B cell (primary cell): ENCODE measurements around the gene CENPP. TPM values are rescaled to one million over a fixed set of nuclear protein-coding genes. Genes with fewer than 3 reads are reported as not detected.

Experiments used
- ATAC-seq: fragments of 200-7000 bp; cut with Tn5 transposase; one replicate; pipeline ENCODE4 v1.10.0; 2021; ENCODE audit warnings: low read depth, mild to moderate bottlenecking, moderate number of reproducible peaks, moderate library complexity
- CTCF ChIA-PET: fragments of 350-600 bp; sonication (Branson Sonifier 250); formaldehyde crosslinking; loops from one replicate; lab custom pipeline; 2021; ENCODE audit warnings: antibody characterized with exemption, inconsistent platforms; lab: Charles Lee
- POLR2A ChIA-PET: fragments of 350-600 bp; sonication (Branson Sonifier 250); formaldehyde crosslinking; loops from one replicate; lab custom pipeline; 2021; ENCODE audit warnings: antibody characterized with exemption; lab: Charles Lee
- DNase-seq: peaks from one replicate; pipeline ENCODE4 v3.0.0; 2013
- H2AFZ ChIP-seq: 2 replicates; pipeline ENCODE4 v1.6.1; 2012; ENCODE audit warnings: mild to moderate bottlenecking, low read depth, low read length; ENCODE audit not compliant: insufficient read depth, poor library complexity, severe bottlenecking
- H3K27ac ChIP-seq, 2 donors: 1 replicate in 1 of 2; 2 replicates in 1 of 2; pipeline ENCODE4 v1.5.1; 2012 to 2013; ENCODE audit warnings: low read length in 2 of 2, mild to moderate bottlenecking in 2 of 2, moderate library complexity in 1 of 2
- H3K27me3 ChIP-seq, 4 experiments: fragments of 200-600 bp in 1 of 4; sonication (generic) in 1 of 4; replicated peaks in 1 of 4; 1 replicate in 2 of 4; 2 replicates in 2 of 4; pipeline versions ENCODE4 v1.6.1 to v1.7.0; 2013 to 2016; ENCODE audit warnings: low read length in 3 of 4, mild to moderate bottlenecking in 2 of 4, mixed read lengths in 1 of 4, moderate library complexity in 1 of 4; ENCODE audit not compliant: insufficient read depth in 4 of 4, control insufficient read depth in 3 of 4; ENCODE audit errors: control extremely low read depth in 1 of 4
- H3K36me3 ChIP-seq, 2 experiments: replicated peaks in 1 of 2; 1 replicate in 1 of 2; 2 replicates in 1 of 2; pipeline versions ENCODE4 v1.6.1 to v1.7.1; 2013; ENCODE audit warnings: low read length in 1 of 2; ENCODE audit not compliant: insufficient read depth in 2 of 2, control insufficient read depth in 1 of 2; ENCODE audit errors: control extremely low read depth in 1 of 2, extremely low read depth in 1 of 2
- H3K4me1 ChIP-seq, 2 donors: fragments of 200-600 bp in 1 of 2; sonication (generic) in 1 of 2; 1 replicate in 1 of 2; 2 replicates in 1 of 2; pipeline versions ENCODE4 v1.5.1 to v1.6.1; 2013 to 2017; ENCODE audit warnings: low read length in 2 of 2; ENCODE audit not compliant: control insufficient read depth in 2 of 2, insufficient read depth in 2 of 2
- H3K4me2 ChIP-seq: replicated peaks from 2 replicates; pipeline ENCODE3; 2012; ENCODE audit warnings: mild to moderate bottlenecking, low read depth, low read length; ENCODE audit not compliant: poor library complexity, severe bottlenecking
- H3K4me3 ChIP-seq, 5 experiments: fragments of 200-600 bp in 1 of 5; sonication (generic) in 1 of 5; 1 replicate in 3 of 5; 2 replicates in 2 of 5; pipeline versions ENCODE4 v1.5.1 to v1.7.0; 2011 to 2016; ENCODE audit warnings: low read length in 4 of 5, mild to moderate bottlenecking in 4 of 5, low read depth in 2 of 5, control low read depth in 1 of 5, moderate library complexity in 1 of 5; ENCODE audit not compliant: insufficient read depth in 1 of 5; ENCODE audit errors: control extremely low read depth in 1 of 5, extremely low read depth in 1 of 5
- H3K79me2 ChIP-seq: fragments of 200-600 bp; sonication (generic); one replicate; pipeline ENCODE4 v1.6.0; 2016; ENCODE audit warnings: low read length; ENCODE audit not compliant: control insufficient read depth, insufficient read depth
- H3K9ac ChIP-seq: fragments of 200-600 bp; sonication (generic); 2 replicates; pipeline ENCODE4 v1.6.1; 2017; ENCODE audit warnings: mild to moderate bottlenecking, low read length, moderate library complexity
- H3K9me3 ChIP-seq, 3 donors: one replicate each; pipeline versions ENCODE4 v1.6.1 to v1.7.1; 2013; ENCODE audit warnings: low read length in 2 of 3; ENCODE audit not compliant: control insufficient read depth in 2 of 3, insufficient read depth in 1 of 3; ENCODE audit errors: control extremely low read depth in 1 of 3
- H4K20me1 ChIP-seq: 2 replicates; pipeline ENCODE4 v1.6.0; 2012; ENCODE audit warnings: mild to moderate bottlenecking, low read length; ENCODE audit not compliant: insufficient read depth, control insufficient read depth, poor library complexity, severe bottlenecking
- H3K27ac Mint-ChIP-seq: one replicate; pipeline ENCODE4 v1.8.0; 2021; ENCODE audit warnings: mixed read lengths
- H3K27me3 Mint-ChIP-seq: one replicate; pipeline ENCODE4 v1.8.0; 2021; ENCODE audit warnings: mixed read lengths
- H3K4me1 Mint-ChIP-seq: one replicate; pipeline ENCODE4 v1.8.0; 2021; ENCODE audit warnings: mixed read lengths
- H3K4me3 Mint-ChIP-seq: one replicate; pipeline ENCODE4 v1.8.0; 2021; ENCODE audit warnings: mixed read lengths
- H3K9me3 Mint-ChIP-seq: one replicate; pipeline ENCODE4 v1.8.0; 2022; ENCODE audit warnings: mixed read lengths; ENCODE audit not compliant: insufficient read depth
- CTCF ChIP-seq: fragments of 200-600 bp; IDR thresholded peaks from one replicate; pipeline ENCODE4 v1.8.0; 2022; ENCODE audit warnings: antibody characterized with exemption, mild to moderate bottlenecking
- EZH2 ChIP-seq: IDR thresholded peaks from 2 replicates; pipeline ENCODE4 v1.6.1; 2012; ENCODE audit warnings: borderline replicate concordance, low read depth, mild to moderate bottlenecking, moderate library complexity, low read length; ENCODE audit not compliant: insufficient read depth, poor library complexity, severe bottlenecking
- WGBS: methylation state at CpG from one replicate; pipeline ENCODE4 v1.1.5; 2013; ENCODE audit warnings: missing lambda C conversion rate; ENCODE audit not compliant: insufficient coverage; 5-methylcytosine and 5-hydroxymethylcytosine counted together
- intact Hi-C: fragments of 100-400 bp; cut with micrococcal nuclease; formaldehyde crosslinking; loops from one replicate; pipeline ENCODE4 v1.10.0; 2022
- polyA plus RNA-seq: library from polyadenylated mRNA; depleted of rRNA; stranded (reverse); fragments of >200 nt; gene quantifications from 2 replicates; pipeline ENCODE4 v1.2.3, GENCODE V29; 2012
- total RNA-seq, 2 donors: library from RNA; stranded (reverse); fragments of 120-200 nt in 1 of 2; gene quantifications; 1 replicate in 1 of 2; 2 replicates in 1 of 2; pipeline versions ENCODE4 v1.2.3 to v1.2.4, GENCODE V29; 2013 to 2022

CENPP gene
- total and polyA plus RNA-seq, 2 donors (not counting 1 experiment from before 2014, with no cell fraction given) = 1.4 to 6.2 TPM

- H3K4me3 Mint-ChIP-seq = no peak overlapping the region
- H3K36me3 ChIP-seq = no peaks in the 10 kb centered on the region
- no peaks in the 10 kb centered on the region for H3K4me1 Mint-ChIP-seq
- H3K27me3 ChIP-seq = no peaks in the 10 kb centered on the region
- H3K27ac ChIP-seq = no peak overlapping the region
- H3K4me3 ChIP-seq = no peak overlapping the region
- no peaks in the 10 kb centered on the region for H3K27me3 Mint-ChIP-seq
- ChIA-PET CTCF (no interaction called here), POLR2A (no interaction called here)
- H4K20me1 ChIP-seq = no peaks in the 10 kb centered on the region
- ATAC-seq (no peak), DNase-seq (no peak)
- peaks cover 2% of the 10 kb centered on the region for H3K9me3 Mint-ChIP-seq
- H3K27ac Mint-ChIP-seq = no peak overlapping the region
- H2AFZ ChIP-seq = no peak overlapping the region
- H3K4me2 ChIP-seq = no peak overlapping the region
- peaks cover 4% of the 10 kb centered on the region for H3K79me2 ChIP-seq
- no peaks in the 10 kb centered on the region for H3K4me1 ChIP-seq
- 100% methylated on average over 1 of the region's 2 CpGs for WGBS
- H3K9me3 ChIP-seq = peaks cover 1 to 21% (median 6%) of the 10 kb centered on the region in 3 donors
- TF ChIP-seq EZH2 (no peak), CTCF (no peak)
- H3K9ac ChIP-seq = no peak overlapping the region
- intact Hi-C loops = no loop called here
Measured at GRCh38 chr9:92373167-92373566, 47.4 kb downstream of the CENPP start.

GRCh38 chr9:92377876-92378275, 52.1 kb downstream of the CENPP start:
- DNase-seq = no peak
- ChIA-PET POLR2A (no interaction called here), CTCF (no interaction called here)
- Histone ChIP-seq H3K79me2 (peaks cover 4% of the 10 kb centered on the region), H2AFZ (no peak overlapping the region), H3K27me3 (no peaks in the 10 kb centered on the region), H4K20me1 (no peaks in the 10 kb centered on the region), H3K36me3 (no peaks in the 10 kb centered on the region), H3K4me2 (no peak overlapping the region), H3K9me3 (peaks cover 0 to 17% (median 6%) of the 10 kb centered on the region in 3 donors), H3K4me3 (no peak overlapping the region), H3K4me1 (no peaks in the 10 kb centered on the region), H3K9ac (no peak overlapping the region), H3K27ac (no peak overlapping the region)
- H3K27ac Mint-ChIP-seq = no peak overlapping the region
- TF ChIP-seq CTCF (no peak), EZH2 (no peak)
- ATAC-seq = no peak
- WGBS = no CpG with 5 or more reads among the region's 2 CpGs
- no peaks in the 10 kb centered on the region for H3K27me3 Mint-ChIP-seq
- peaks cover 2% of the 10 kb centered on the region for H3K9me3 Mint-ChIP-seq
- H3K4me1 Mint-ChIP-seq = no peaks in the 10 kb centered on the region
- intact Hi-C loops = no loop called here
- no peak overlapping the region for H3K4me3 Mint-ChIP-seq
